IPS-18a (cell line): ENCODE results near the gene PHF5A.
A peak's percentile ranks its signal among the peaks of the same experiment; 100 is the strongest.

ENCODE experiments used
- H3K27ac ChIP-seq: one replicate; pipeline ENCODE4 v1.5.1; 2013; ENCODE audit warnings: low read length
- H3K27me3 ChIP-seq: one replicate; pipeline ENCODE4 v1.6.1; 2013; ENCODE audit warnings: mild to moderate bottlenecking, low read length; ENCODE audit not compliant: control insufficient read depth, insufficient read depth
- H3K36me3 ChIP-seq: one replicate; pipeline ENCODE4 v1.6.1; 2013; ENCODE audit warnings: low read depth, low read length; ENCODE audit not compliant: control insufficient read depth
- H3K4me1 ChIP-seq: one replicate; pipeline ENCODE4 v1.6.1; 2013; ENCODE audit warnings: low read depth, low read length; ENCODE audit not compliant: control insufficient read depth
- H3K4me3 ChIP-seq: one replicate; pipeline ENCODE4 v1.5.1; 2013; ENCODE audit warnings: low read length
- H3K9ac ChIP-seq: one replicate; pipeline ENCODE4 v1.6.1; 2013; ENCODE audit warnings: mild to moderate bottlenecking, low read length, moderate library complexity
- H3K9me3 ChIP-seq: one replicate; pipeline ENCODE4 v1.6.1; 2013; ENCODE audit warnings: low read depth, low read length; ENCODE audit not compliant: control insufficient read depth

PHF5A gene

GRCh38 chr22:41482319-41482935 is 13.9 kb upstream of the PHF5A start:
- H3K36me3 ChIP-seq, result no peaks in the 10 kb centered on the region
- H3K9ac ChIP-seq, result no peak overlapping the region
- peak overlapping the region; percentile 12 for H3K4me3 ChIP-seq
- no peaks in the 10 kb centered on the region for H3K9me3 ChIP-seq
- H3K27me3 ChIP-seq, result no peaks in the 10 kb centered on the region
- peak overlapping the region; percentile 62 for H3K27ac ChIP-seq
- H3K4me1 ChIP-seq, result peaks cover 45% of the 10 kb centered on the region

- Histone ChIP-seq H3K4me1 (peaks cover 41% of the 10 kb centered on the region), H3K36me3 (no peaks in the 10 kb centered on the region), H3K9me3 (no peaks in the 10 kb centered on the region), H3K27ac (peak overlapping the region; percentile 62), H3K4me3 (peak overlapping the region; percentile 12), H3K27me3 (no peaks in the 10 kb centered on the region), H3K9ac (no peak overlapping the region)
Measured at GRCh38 chr22:41481925-41482318, 13.4 kb upstream of the PHF5A start.

GRCh38 chr22:41481131-41481830 is 12.8 kb upstream of the PHF5A start:
- peaks cover 41% of the 10 kb centered on the region for H3K4me1 ChIP-seq
- H3K27ac ChIP-seq, result peak overlapping the region; percentile 2
- no peak overlapping the region for H3K9ac ChIP-seq
- H3K27me3 ChIP-seq, result no peaks in the 10 kb centered on the region
- H3K4me3 ChIP-seq, result peak overlapping the region; percentile 12
- H3K9me3 ChIP-seq, result no peaks in the 10 kb centered on the region
- no peaks in the 10 kb centered on the region for H3K36me3 ChIP-seq

- no peak overlapping the region for H3K9ac ChIP-seq
- no peak overlapping the region for H3K27ac ChIP-seq
- no peaks in the 10 kb centered on the region for H3K9me3 ChIP-seq
- peaks cover 41% of the 10 kb centered on the region for H3K4me1 ChIP-seq
- H3K4me3 ChIP-seq, result no peak overlapping the region
- no peaks in the 10 kb centered on the region for H3K36me3 ChIP-seq
- no peaks in the 10 kb centered on the region for H3K27me3 ChIP-seq
Measured at GRCh38 chr22:41480397-41480735, 11.9 kb upstream of the PHF5A start.

- no peaks in the 10 kb centered on the region for H3K9me3 ChIP-seq
- peaks cover 41% of the 10 kb centered on the region for H3K4me1 ChIP-seq
- H3K36me3 ChIP-seq, result no peaks in the 10 kb centered on the region
- no peak overlapping the region for H3K9ac ChIP-seq
- H3K4me3 ChIP-seq, result no peak overlapping the region
- H3K27ac ChIP-seq, result no peak overlapping the region
- no peaks in the 10 kb centered on the region for H3K27me3 ChIP-seq
Measured at GRCh38 chr22:41479671-41480396, 11.3 kb upstream of the PHF5A start.

GRCh38 chr22:41478891-41479521 is 10.5 kb upstream of the PHF5A start:
- Histone ChIP-seq H3K36me3 (no peaks in the 10 kb centered on the region), H3K27me3 (no peaks in the 10 kb centered on the region), H3K27ac (no peak overlapping the region), H3K9ac (no peak overlapping the region), H3K4me1 (peaks cover 41% of the 10 kb centered on the region), H3K4me3 (no peak overlapping the region), H3K9me3 (no peaks in the 10 kb centered on the region)

- H3K27ac ChIP-seq, result no peak overlapping the region
- H3K4me1 ChIP-seq, result peaks cover 41% of the 10 kb centered on the region
- no peaks in the 10 kb centered on the region for H3K9me3 ChIP-seq
- H3K9ac ChIP-seq, result no peak overlapping the region
- H3K27me3 ChIP-seq, result no peaks in the 10 kb centered on the region
- no peaks in the 10 kb centered on the region for H3K36me3 ChIP-seq
- no peak overlapping the region for H3K4me3 ChIP-seq
Measured at GRCh38 chr22:41478473-41478872, 10.0 kb upstream of the PHF5A start.

- Histone ChIP-seq H3K36me3 (no peaks in the 10 kb centered on the region), H3K9me3 (no peaks in the 10 kb centered on the region), H3K4me1 (peaks cover 11% of the 10 kb centered on the region), H3K27ac (no peak overlapping the region), H3K9ac (no peak overlapping the region), H3K27me3 (no peaks in the 10 kb centered on the region), H3K4me3 (no peak overlapping the region)
Measured at GRCh38 chr22:41474872-41475451, 6.5 kb upstream of the PHF5A start.

- H3K4me1 ChIP-seq, result peaks cover 4% of the 10 kb centered on the region
- H3K9ac ChIP-seq, result no peak overlapping the region
- H3K4me3 ChIP-seq, result no peak overlapping the region
- peaks cover 12% of the 10 kb centered on the region for H3K36me3 ChIP-seq
- H3K9me3 ChIP-seq, result no peaks in the 10 kb centered on the region
- no peaks in the 10 kb centered on the region for H3K27me3 ChIP-seq
- no peak overlapping the region for H3K27ac ChIP-seq
Measured at GRCh38 chr22:41471568-41471967, 3.1 kb upstream of the PHF5A start.

- H3K27ac ChIP-seq, result no peak overlapping the region
Measured at GRCh38 chr22:41470886-41471285, 2.4 kb upstream of the PHF5A start.

GRCh38 chr22:41469218-41469851 is 843 bp upstream of the PHF5A start:
- peak overlapping the region; percentile 96 for H3K27ac ChIP-seq
- peak overlapping the region; percentile 92 for H3K9ac ChIP-seq
- peak overlapping the region; percentile 71 for H3K4me3 ChIP-seq
- H3K9me3 ChIP-seq, result no peaks in the 10 kb centered on the region
- peaks cover 32% of the 10 kb centered on the region for H3K36me3 ChIP-seq
- H3K27me3 ChIP-seq, result no peaks in the 10 kb centered on the region
- H3K4me1 ChIP-seq, result peaks cover 4% of the 10 kb centered on the region

More at GRCh38 chr22:41470886-41471285, 2.4 kb upstream of the PHF5A start:
- Histone ChIP-seq H3K4me1 (peaks cover 4% of the 10 kb centered on the region), H3K27me3 (no peaks in the 10 kb centered on the region), H3K36me3 (peaks cover 19% of the 10 kb centered on the region), H3K9me3 (no peaks in the 10 kb centered on the region), H3K4me3 (no peak overlapping the region), H3K9ac (no peak overlapping the region)
